Epidermal melanocyte (primary cell): Measurements from ENCODE around the gene TDRD5.
"Not testable (repeated sequence)": the region's sequence is repeated elsewhere in the genome, so short reads cannot be mapped to it uniquely, and the experiment has no call there.

Source experiments
- DNase-seq: peaks from one replicate; pipeline ENCODE4 v3.0.0; 2011; ENCODE audit warnings: low spot score; ENCODE audit not compliant: insufficient read length

TDRD5 gene

GRCh38 chr1:179599623-179600249 is 8.1 kb downstream of the TDRD5 start:
- DNase-seq, result no peak

GRCh38 chr1:179601093-179601492 is 9.5 kb downstream of the TDRD5 start:
- no peak for DNase-seq

GRCh38 chr1:179612361-179612760 is 20.7 kb downstream of the TDRD5 start:
- DNase-seq, result no peak

GRCh38 chr1:179630719-179631118 is 39.1 kb downstream of the TDRD5 start:
- DNase-seq, result no peak

GRCh38 chr1:179632868-179633267 is 41.2 kb downstream of the TDRD5 start:
- DNase-seq, result no peak

GRCh38 chr1:179637211-179637860 is 45.7 kb downstream of the TDRD5 start:
- no peak for DNase-seq

- DNase-seq, result no peak
Observed at GRCh38 chr1:179661018-179661417, 69.4 kb downstream of the TDRD5 start.

- no peak for DNase-seq
Observed at GRCh38 chr1:179663810-179664209, 72.2 kb downstream of the TDRD5 start.

GRCh38 chr1:179677882-179678281 is 86.2 kb downstream of the TDRD5 start:
- DNase-seq, result no peak

GRCh38 chr1:179694530-179694929 is 102.9 kb downstream of the TDRD5 start:
- not testable (repeated sequence) for DNase-seq

GRCh38 chr1:179702946-179703539 is 111.4 kb downstream of the TDRD5 start:
- no peak for DNase-seq

GRCh38 chr1:179706339-179706941 is 114.8 kb downstream of the TDRD5 start:
- DNase-seq, result peak; percentile 27

- no peak for DNase-seq
Observed at GRCh38 chr1:179707406-179707805, 115.8 kb downstream of the TDRD5 start.

- no peak for DNase-seq
Observed at GRCh38 chr1:179708434-179709195, 117.0 kb downstream of the TDRD5 start.

GRCh38 chr1:179709841-179710329 is 118.3 kb downstream of the TDRD5 start:
- DNase-seq, result no peak

GRCh38 chr1:179714159-179714558 is 122.5 kb downstream of the TDRD5 start:
- no peak for DNase-seq

GRCh38 chr1:179714623-179715022 is 123.0 kb downstream of the TDRD5 start:
- no peak for DNase-seq

- no peak for DNase-seq
Observed at GRCh38 chr1:179719272-179719671, 127.6 kb downstream of the TDRD5 start.

GRCh38 chr1:179728271-179728670 is 136.6 kb downstream of the TDRD5 start:
- no peak for DNase-seq

GRCh38 chr1:179729881-179730280 is 138.2 kb downstream of the TDRD5 start:
- DNase-seq, result no peak

- no peak for DNase-seq
Observed at GRCh38 chr1:179731643-179732042, 140.0 kb downstream of the TDRD5 start.
